HG02763 (cell line): Measurements from ENCODE around the gene COX18.

Source experiments
- ATAC-seq: cut with Tn5 transposase; IDR thresholded peaks from one replicate; pipeline ENCODE4 v1.9.1; 2021; ENCODE audit warnings: mild to moderate bottlenecking, moderate library complexity; ENCODE audit not compliant: unreplicated experiment

The COX18 gene, protein sequence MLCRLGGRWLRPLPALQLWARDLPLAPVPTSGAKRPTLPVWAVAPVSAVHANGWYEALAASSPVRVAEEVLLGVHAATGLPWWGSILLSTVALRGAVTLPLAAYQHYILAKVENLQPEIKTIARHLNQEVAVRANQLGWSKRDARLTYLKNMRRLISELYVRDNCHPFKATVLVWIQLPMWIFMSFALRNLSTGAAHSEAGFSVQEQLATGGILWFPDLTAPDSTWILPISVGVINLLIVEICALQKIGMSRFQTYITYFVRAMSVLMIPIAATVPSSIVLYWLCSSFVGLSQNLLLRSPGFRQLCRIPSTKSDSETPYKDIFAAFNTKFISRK

DNA sequence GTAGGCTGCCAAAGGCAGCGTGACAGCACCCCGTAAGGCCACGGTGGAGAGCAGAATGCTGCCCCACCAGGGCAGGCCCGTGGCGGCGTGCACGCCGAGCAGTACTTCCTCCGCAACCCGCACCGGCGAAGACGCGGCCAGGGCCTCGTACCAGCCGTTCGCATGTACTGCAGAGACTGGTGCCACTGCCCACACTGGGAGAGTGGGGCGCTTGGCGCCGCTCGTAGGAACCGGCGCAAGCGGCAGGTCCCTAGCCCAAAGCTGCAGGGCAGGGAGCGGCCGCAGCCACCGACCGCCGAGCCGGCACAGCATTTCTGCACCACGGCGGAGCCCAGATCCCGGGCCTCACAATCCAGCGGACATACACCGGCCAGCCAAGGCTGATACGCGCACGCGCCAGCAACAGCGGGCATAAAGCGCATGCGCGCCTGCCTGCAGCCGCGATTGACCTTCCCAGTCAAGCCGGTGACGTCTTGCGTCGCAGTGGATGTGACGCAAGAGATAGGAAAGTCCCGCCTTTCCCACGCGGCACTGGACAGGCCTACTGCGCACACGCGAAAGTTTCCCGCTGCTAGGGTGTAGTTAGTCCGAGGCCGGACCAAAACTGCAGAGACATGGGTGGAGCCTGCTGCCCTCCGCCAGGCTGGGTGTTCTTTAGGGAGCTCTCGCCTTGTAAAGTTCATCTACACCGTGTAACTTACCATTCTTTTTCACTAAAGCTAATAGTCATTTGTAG lies at the start of gene COX18:
Gene COX18, minus strand, starts transcription at position 379 of the 736 bp plus-strand sequence. Its CDS starts 67 bp downstream, at position 312.
- peak; percentile 88 for ATAC-seq

DNA sequence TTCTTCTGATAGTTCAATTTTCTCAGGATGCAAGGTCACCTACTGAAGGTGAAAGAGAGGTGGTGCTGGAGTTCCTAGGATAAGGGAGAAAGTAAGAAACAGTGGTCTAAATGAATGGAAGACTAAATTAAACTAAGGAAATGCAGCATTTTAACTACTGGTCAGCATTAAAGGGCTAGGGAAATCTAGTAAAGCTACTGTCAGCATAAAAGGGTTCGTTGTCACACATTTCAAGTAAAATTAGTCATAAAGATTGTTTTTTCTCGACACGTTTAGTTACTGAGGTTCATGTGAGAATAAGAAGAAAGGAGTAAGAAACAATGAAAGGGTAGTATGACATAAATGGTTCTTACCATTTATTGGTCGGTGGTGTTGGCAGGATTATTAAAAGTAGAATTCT lies 40.0 kb upstream of the COX18 start:
- ATAC-seq, result no peak

DNA sequence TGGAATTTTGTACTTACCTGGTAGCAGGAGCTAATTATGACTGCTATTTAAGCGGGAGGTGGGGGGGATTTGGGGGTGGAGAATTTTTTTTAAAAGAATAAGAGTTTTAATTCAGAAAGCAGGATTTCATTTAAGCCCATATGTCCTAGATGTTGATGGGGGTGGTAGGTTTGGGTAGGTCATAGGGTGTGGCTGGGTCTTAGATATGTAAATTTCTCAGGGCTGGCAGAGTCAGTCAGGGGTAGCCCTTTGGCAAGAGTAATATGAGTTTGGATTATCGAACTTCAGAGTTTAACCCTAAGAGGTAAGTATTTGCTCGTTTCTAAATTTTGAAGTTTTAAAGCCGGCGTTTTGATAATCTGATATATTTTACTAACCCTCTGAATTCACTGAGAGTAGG lies 35.2 kb upstream of the COX18 start:
- no peak for ATAC-seq

DNA sequence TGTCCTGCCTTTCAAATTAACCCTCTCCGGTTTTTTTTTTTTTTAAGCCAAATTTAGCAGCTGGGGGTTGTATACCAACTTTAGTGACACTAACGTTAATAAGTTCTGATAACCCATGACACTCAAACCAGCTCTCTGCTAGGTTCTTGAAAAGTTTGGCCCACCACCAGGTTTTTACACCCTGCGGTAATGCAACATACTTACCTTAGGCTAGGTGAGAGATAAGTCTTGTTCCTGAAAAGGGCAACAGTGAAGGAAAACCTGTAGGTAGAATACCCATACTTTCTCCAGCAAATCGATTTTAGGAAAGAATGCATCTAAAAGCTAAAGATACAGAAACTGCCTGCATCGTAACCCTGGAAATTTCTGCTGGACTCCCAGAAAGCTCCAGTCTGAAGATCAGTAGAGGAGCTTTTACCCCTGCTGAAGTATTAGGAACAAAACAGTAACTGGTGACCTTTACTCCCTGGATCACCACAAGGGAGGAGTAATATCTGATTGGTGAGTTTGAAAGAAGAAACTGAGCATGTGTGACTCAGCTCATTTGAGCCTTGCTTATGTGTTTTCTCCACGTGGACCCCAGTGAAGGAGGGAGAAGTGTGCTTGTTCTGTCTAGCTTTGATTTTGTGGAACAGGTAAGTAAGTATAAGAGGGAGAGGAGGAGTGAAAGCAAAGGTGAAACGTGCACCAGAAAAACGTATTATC lies 34.4 kb upstream of the COX18 start:
- ATAC-seq, result no peak

DNA sequence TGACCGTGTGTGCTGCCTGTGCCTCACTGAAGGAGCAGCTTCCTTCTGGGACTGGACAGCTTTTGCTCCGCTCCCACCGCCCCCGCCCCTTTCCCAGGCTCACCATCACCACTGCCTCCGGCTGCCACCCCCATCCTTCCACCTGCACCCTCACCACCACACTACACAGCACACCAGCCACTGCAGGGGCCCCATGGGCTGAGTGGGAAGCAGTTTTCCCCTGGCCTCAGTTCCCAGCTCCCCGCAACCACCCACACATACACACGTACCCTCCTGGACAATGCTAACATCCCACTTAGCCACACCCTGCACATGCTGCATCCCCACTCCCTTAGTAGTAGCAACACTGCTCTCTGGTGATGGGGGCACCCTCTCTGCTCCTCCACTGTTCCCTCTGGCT lies 29.6 kb upstream of the COX18 start:
- no peak for ATAC-seq

DNA sequence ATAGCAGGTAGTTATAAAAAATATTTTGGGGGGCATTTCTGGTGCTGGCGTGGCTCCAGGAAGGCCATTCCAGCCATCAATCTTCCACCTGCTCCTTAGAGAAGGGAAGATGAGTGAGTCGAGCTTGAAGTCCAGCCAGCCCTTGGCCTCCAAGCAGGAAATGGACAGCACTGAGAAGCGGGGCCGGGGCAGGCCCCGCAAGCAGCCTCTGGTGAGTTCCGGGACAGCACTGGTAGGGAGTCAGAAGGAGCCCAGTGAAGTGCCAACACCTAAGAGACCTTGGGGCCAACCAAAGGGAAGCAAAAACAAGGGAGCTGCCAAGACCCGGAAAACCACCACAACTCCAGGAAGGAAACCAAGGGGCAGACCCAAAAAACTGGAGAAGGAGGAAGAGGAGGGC lies 29.2 kb upstream of the COX18 start:
- ATAC-seq, result no peak

DNA sequence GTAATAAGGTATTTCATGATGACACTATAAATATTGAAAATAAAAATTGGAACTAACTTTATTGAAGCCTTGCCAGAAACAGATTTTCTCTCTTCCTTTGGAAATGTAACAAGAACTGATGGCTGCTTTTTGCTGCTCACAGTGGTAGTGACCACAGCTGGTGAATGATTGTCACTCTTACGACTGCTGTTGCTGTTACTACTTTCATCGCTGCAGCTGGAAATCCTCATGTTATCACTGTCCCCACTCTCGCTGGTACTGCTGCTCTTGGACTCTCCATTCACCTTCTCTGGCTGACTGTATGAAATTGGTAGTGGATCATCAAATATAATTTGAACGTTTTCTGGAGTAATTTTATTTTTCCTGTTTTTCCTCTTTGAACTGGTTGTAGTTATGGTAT lies 28.5 kb upstream of the COX18 start:
- no peak for ATAC-seq

DNA sequence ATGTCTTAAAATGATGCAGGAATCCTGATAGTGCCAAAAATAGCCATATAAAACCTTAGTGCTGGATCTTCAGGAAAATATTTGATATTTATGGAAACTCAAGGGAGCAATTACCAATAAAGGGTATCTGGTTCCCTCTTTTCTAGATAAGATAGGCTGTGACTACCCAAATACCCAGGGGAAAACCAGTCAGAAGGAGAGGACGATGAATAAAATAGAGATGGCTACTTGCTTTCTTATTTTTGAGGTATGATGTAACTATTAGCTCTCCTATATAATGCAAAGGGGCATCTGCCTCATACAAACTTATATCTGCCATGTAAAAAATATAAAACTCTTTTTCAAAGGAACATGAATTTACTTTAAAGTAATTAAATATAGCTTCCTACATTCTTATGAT lies 23.4 kb upstream of the COX18 start:
- ATAC-seq, result no peak

DNA sequence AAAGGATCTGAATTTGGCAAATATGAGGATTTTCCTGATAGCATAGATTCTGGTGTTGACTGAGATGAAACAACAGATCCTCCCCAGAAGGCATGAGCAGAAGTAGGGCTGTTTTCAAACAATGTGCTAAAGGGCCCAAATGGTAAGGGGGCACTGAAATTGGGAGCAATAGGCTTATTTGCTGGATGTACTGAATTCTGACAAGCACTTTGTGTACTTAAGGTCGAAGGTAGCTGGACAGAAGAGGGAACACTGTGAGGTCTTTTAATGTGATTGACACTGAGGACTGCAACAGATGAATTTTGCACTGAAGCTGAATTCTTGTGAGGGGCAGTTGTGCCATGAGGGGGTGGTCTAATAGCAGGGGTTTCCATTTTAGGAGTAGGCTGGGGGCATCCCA lies 21.2 kb upstream of the COX18 start:
- ATAC-seq, result no peak

DNA sequence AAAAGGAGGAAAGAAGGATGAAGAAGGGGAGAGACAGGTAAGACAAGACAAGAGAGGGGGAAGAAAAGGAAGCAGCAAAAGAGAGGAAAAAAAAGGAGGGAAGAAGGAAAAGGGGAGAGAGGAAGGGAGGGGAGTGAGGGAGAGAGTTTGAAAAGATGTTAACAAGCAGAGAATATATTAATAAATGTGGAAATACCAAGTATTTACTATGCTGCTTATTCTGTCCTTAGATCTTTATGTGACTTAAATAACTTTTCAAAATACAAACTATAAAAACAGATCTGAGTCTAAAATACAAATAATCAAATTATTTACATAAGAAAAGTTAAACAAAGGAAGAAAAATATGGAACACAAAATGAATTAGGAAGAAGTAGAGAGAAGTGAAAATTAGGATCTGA lies 18.4 kb upstream of the COX18 start:
- no peak for ATAC-seq

DNA sequence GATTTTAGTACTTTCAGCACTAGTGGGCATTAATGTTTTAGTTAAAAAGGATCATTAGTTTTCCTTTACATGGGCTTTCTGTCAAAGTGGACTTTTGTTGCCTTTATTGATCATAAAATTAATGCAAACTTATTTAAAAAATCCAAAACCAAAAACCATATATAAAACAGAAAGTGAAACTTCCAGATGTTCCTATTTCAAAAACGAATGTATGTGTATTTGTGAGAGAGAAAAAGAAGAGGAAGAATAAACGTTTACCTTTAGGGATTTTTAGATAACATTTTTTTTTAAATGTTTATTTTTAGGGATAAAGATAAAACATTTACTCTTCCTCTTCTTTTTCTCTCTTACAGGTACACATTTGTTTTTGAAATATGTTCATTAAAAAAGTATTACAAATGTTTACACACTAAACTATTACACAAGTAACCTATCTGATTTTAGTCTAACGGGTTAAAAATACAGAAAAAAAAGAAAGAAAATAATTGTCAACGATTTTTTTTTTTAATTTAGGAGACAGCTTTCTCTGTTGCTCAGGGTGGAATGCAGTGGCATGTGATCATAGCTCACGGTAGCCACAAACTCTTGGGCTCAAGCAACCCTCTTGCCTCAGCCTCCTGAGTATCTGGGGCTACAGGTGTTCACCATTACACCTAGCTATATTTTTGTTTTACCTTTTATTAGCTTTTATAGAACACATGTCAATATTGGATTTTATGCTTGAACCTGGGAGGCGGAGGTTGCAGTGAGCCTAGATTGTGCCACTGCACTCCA lies 16.8 kb upstream of the COX18 start:
- ATAC-seq, result no peak

DNA sequence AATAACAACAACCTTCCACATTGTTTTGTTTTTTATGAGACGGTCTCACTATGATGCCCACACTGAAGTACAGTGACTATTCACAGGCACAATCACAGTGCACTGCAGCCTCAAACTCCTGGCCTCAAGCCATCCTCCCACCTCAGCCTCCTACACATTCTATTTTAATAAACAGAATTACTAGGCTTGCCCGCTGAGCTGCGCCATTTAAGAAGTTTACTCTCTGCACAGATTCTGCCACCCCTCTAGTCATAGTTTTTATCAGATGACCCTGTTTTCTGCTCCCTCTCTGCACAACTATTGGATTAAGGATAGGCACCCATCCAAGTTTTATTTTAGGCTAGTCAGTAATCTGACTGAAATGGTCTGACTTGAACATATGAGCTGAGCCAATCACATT lies 11.3 kb upstream of the COX18 start:
- no peak for ATAC-seq

DNA sequence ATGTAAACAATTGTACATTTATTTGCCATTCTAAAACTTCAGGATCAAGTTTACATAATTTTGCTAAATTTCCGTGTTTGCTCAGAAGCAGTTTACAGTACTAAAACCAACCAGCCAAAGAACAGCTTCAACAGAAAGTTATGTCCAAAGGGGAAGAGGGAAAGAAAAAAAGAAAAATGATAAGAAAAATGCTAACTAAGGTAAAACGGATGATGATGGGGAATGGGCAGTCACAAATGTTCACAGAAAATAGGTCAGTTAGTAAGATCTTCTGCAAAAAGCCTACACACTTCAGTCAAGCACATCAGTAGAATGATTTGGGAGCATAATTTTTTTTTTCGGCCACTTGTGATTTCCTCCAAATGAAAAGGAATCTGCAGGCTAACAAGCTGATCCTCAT lies 6.3 kb upstream of the COX18 start:
- no peak for ATAC-seq

DNA sequence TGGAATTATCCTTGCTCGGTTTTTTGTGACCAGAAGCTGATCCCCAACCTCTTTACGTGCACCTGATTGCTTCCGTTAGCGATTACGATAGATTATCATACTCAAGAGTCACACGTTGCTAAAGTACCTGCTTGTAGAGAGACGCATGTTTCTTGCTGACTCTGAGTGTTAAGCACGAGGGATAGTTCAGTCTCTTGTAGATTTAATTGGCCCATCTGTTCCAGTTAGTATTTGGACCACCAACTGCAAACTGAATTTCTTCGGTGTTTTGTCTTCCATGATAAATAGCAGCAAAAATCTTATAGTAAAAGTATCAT lies 516 bp upstream of the COX18 start:
- no peak for ATAC-seq

DNA sequence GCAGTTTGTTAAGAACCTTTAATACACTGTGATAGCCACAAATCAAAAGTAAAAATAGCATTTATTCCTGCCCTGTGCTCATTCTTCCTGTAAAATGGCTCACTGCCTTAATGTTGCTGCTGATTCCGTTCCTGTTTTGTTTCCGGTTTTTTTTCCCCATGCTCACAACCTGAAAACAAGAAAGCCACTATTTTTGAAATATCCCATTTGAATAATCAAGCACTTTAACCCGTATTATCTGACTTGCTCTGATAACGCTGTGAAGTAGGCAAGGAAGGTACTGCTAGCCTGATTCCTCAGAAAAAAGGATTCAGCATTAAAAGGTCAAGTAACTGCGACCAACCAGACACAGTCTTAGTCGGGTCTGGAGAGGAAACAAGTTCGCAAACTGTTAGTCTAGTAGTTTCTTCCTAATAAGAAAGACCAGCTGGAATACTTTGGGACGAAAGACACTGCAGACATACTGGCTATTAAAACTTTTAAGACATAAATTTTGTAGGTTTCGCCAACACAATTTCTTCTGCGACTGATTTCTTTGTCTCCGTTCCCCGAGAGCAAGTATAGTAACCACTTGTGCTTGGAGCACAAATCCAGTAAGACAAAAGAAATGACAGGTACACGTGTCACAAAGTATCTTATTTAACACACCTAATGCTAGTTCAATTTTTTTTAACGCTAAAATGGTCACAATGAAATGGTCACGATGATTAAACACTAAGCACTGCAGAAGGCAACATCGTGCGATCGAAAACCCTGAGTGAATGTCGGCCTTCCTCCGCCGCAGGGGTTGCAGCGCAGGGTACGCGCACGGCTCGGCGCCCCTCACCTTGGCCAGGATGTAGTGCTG lies 802 bp downstream of the COX18 start:
- peak; percentile 1 for ATAC-seq

DNA sequence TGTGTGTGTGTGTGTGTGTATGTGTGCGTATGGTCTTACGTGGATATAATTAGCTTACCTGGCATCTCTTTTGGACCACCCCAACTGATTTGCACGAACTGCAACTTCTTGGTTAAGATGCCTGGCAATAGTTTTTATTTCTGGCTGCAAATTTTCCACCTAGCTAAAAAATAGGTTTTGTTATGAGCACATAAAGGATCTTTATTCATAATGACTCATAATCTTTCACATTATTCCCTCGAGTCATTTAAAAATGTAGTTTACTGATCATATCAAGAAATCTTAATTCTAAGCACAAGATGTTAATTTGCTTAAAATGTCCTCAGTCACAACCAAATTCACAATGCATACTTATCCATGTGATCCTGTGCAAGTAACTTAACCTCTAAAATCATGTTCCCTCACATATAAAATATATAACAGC lies 1.5 kb downstream of the COX18 start:
- ATAC-seq, result no peak

DNA sequence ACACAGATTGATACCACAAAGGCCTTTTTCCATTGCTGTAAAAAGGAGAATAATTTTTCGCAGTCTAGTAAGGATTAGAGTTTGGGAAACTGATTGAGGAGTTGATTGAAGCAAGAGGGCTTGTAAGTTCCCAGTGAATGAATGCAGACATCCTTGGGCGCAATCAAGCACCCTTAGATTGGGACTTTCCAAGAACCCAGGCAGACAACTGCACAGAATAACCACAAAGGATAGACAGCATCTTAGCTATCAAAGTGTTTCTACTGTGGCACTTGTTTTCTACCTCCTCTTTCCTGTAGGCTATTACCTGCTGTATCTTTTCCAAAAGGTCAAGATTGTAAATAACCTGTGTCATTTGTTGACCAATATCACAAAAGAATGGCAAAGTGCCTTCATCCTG lies 2.6 kb downstream of the COX18 start:
- ATAC-seq, result no peak

DNA sequence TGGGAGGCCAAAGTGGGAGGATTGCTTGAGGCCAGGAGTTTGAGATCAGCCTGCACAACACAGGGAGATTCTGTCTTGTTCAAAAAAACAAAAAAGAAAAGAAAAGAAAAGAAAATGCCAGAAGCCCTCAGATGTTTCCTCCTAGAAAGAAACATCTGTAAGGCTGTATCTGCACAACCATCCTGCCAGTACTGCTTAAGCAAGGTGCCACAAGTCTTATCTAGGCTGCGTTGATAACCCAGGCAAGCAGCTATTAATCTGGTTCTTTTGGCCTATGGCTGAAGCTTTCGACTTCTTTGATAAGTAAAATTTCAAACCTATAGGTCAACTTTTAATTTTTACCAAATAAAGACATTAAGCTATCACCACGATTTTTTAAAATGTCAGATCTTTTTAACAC lies 3.1 kb downstream of the COX18 start:
- ATAC-seq, result no peak

DNA sequence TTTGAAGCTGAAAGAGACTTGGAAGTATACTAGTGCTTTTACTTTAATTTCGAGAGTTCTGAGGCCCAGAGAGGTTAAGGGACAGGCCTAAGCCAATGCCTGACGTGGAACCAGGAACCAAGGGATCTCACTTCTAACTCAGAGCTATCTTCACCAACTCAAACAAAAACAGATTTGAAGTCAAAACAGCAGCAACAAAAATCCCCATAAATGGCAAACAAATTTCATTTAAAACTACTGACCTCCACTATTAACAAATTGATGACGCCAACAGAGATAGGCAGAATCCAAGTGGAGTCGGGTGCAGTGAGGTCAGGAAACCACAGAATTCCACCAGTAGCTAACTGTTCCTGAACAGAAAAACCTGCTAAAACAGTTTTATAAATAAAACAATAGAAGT lies 5.0 kb downstream of the COX18 start:
- no peak for ATAC-seq

DNA sequence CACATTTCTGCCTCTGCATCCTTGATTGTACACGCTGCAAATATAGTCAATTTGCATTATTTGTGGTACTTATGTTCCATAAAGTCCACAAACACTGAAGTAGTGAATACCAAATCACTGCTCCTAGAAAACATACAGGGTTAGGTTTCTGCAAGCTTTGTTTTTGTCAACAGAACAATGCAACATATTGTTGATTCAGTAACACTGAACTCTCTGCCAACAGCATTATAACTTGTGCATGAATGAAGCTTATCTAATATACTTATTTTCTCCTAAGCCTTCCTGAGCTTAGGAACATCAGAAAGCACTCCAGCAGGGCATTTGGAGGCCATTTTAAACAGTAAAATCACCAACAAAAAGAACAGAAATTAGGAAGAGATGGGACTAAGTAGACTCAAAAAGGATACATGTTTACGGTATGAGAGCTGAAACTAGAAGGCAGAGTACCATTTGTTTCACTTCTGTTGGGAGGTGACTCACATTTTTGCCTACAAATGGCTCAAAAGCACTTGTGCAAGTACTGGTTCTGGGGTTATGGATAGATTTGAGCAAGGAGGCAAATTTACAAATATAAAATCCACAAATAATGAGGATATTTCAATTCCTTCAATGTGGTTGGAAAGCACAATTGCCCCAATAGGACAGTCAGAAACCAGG lies 14.1 kb downstream of the COX18 start:
- peak; percentile 92 for ATAC-seq
